Endothelial cell of hepatic sinusoid (primary cell): ENCODE measurements around the gene EXOSC2.

Experiments
- in situ Hi-C: cut with HindIII; loops from 2 replicates; pipeline ENCODE4 v1.10.0; 2017; ENCODE audit warnings: low sequenced_read_pairs

Gene EXOSC2

GRCh38 chr9:130693426-130694191 lies at the start of gene EXOSC2:
Gene EXOSC2, plus strand, starts transcription at chr9:130693780. Its CDS starts 12 bp downstream, at chr9:130693792.
- in situ Hi-C loops, result no loop called here

GRCh38 chr9:130651221-130651620 lies 42.4 kb upstream of the EXOSC2 start:
- in situ Hi-C loops, result no loop called here

- in situ Hi-C loops, result no loop called here
Observed at GRCh38 chr9:130651752-130652151, 41.8 kb upstream of the EXOSC2 start.

GRCh38 chr9:130654879-130655278 lies 38.7 kb upstream of the EXOSC2 start:
- in situ Hi-C loops, result no loop called here

- in situ Hi-C loops, result no loop called here
Observed at GRCh38 chr9:130658893-130659698, 34.5 kb upstream of the EXOSC2 start.

GRCh38 chr9:130659699-130660248 lies 33.8 kb upstream of the EXOSC2 start:
- in situ Hi-C loops, result no loop called here

GRCh38 chr9:130660326-130660682 lies 33.3 kb upstream of the EXOSC2 start:
- in situ Hi-C loops, result no loop called here

- in situ Hi-C loops, result no loop called here
Observed at GRCh38 chr9:130660683-130661450, 32.7 kb upstream of the EXOSC2 start.

- in situ Hi-C loops, result no loop called here
Observed at GRCh38 chr9:130661451-130662098, 32.0 kb upstream of the EXOSC2 start.

- in situ Hi-C loops, result no loop called here
Observed at GRCh38 chr9:130662099-130662969, 31.2 kb upstream of the EXOSC2 start.

GRCh38 chr9:130662970-130663257 lies 30.7 kb upstream of the EXOSC2 start:
- in situ Hi-C loops, result no loop called here

- in situ Hi-C loops, result no loop called here
Observed at GRCh38 chr9:130663258-130663976, 30.2 kb upstream of the EXOSC2 start.

GRCh38 chr9:130663977-130664250 lies 29.7 kb upstream of the EXOSC2 start:
- in situ Hi-C loops, result no loop called here

- in situ Hi-C loops, result loop anchor here (5.0 kb wide), 1 partner anchor 42 kb away; no protein-coding TSS in a partner anchor
Observed at GRCh38 chr9:130664251-130665028, 29.1 kb upstream of the EXOSC2 start, which contains the start of gene PRDM12. Gene PRDM12, plus strand, starts transcription at chr9:130664594. Its CDS starts 60 bp downstream, at chr9:130664654.

- in situ Hi-C loops, result loop anchor here (5.0 kb wide), 1 partner anchor 43 kb away; no protein-coding TSS in a partner anchor
Observed at GRCh38 chr9:130665029-130665430, 28.6 kb upstream of the EXOSC2 start.

- in situ Hi-C loops, result loop anchor here (5.0 kb wide), 1 partner anchor 43 kb away; no protein-coding TSS in a partner anchor
Observed at GRCh38 chr9:130665431-130666392, 27.9 kb upstream of the EXOSC2 start.
